HG03354 (cell line): Measurements from ENCODE around the gene MACROD2.

Experiments
- ATAC-seq: cut with Tn5 transposase; IDR thresholded peaks from one replicate; pipeline ENCODE4 v1.9.1; 2021; ENCODE audit warnings: mild to moderate bottlenecking; ENCODE audit not compliant: unreplicated experiment, poor library complexity, severe bottlenecking

The MACROD2 gene

DNA sequence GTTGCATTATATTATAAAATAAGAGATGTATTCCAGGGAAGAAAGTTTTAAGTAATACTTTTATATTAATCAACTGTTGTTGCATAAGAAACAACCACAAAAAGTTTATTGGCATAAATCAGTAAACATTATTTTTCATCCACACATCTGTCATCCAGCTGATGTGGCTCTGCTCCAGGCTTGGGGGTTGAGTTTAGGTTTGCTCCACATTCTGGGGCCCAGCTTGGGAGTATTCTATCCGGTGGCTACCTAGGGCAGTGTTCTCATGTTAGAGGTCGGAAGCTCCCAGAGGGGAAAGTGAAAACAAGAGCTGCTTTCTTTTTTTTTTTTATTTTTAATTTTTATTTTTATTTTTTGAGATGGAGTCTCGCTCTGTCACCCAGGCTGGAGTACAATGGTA, 1070.5 kb downstream of the MACROD2 start:
- no peak for ATAC-seq

DNA sequence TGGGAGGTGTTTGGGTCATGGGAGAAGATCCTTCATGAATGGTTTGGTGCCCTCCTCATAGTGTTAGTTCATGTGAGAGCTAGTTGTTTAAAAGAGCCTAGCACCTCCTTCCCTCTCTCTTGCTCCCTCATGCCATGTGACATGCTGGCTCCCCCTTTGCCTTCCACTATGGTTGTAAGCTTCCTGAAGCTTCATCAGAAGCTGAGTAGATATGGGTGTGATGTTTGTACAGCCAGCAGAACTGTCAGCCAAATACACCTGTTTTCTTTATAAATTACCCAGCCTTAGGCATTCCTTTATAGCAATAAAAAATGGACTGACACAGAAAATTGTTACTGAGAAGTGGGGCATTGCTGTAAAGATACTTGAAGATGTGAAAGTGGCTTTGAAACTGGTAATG, 1073.2 kb downstream of the MACROD2 start:
- ATAC-seq: no peak

DNA sequence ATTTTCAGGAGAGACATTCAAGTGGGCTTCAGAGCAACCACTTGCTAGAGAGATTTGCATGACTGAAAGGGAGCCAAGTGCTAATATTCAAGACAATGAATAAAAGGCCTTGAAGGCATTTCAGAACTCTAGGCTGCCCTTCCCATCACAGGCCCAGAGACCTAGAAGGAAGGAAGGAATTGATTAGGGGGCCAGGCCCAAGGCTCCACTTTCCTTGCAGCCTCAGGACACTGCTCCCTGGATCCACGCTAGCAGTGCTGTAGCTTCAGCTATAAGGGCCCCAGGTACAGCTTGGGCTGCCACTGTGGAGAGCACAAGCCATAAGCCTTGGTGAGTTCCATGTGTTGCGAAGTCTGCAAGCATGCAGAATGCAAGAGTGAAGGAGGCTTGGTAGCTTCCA, 1074.0 kb downstream of the MACROD2 start:
- no peak for ATAC-seq

DNA sequence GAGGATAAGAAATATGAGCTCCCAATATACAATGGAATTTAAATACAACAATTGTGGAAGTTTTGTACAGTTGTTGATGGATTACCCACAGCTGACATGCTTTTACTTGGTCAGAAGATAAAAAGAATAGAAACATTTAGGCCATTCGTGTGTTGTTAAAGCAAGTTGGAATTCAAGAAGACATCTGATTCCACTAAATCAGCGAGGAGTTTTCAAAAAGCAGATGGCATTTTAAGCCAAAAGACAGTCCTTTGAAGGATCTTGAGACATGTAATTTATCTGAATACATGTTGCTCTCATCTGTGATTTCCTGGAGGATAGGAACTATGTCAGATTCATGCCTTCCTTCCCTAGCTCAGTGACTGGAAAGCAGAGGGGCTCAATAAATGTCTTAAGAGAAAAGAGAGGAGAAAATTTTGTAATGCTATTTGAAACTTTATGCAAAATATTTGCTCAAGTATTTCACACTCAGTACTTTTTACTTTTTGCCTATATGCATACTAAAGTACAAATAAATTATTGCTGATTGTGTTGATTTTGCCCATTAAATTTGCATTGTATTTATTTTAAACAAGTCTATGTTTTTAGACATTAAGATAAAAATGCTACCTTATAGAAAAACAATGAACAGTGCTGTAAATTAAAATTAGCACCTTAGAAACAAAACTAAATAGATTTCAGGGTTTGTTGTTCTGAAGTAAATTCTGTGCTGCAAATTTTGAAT, 1075.9 kb downstream of the MACROD2 start:
- ATAC-seq: no peak

DNA sequence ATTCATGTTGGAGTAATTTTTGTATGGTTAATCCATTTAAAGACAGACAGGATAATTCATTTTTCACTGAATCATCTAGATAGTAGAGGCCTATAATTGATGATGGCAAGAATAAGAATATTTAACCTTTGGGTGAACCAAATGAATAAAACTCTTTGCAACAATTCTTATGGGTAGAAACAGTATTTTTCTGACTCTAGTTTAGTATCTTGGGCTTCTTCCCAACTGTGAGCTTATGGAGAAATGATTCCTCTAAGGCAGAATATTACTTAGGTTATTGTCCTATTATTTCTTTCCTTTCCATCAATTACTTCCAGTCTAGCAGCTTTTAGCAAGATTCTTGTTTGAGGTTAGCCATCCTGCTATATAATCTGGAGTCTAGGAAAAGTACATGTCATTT, 1077.0 kb downstream of the MACROD2 start:
- ATAC-seq: no peak

DNA sequence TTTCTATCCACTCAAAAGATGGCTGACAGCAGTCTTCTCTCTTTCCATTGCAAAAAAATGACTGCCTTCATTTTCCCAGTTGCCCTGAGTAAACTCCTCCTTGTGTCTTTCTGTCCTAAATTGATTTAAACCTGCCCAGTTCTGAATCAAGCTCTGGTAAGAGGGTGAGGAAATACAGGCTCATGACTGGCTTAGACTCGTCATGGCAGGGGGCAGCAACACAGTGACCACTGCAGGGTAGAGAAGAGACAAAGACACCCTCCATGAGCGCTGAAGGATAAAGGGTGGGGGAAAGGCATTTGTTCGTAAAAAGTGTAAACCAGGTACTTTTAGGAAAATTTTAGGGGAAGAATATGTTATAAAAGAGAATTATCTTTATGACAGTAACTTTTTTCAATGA, 1080.3 kb downstream of the MACROD2 start:
- ATAC-seq: no peak

DNA sequence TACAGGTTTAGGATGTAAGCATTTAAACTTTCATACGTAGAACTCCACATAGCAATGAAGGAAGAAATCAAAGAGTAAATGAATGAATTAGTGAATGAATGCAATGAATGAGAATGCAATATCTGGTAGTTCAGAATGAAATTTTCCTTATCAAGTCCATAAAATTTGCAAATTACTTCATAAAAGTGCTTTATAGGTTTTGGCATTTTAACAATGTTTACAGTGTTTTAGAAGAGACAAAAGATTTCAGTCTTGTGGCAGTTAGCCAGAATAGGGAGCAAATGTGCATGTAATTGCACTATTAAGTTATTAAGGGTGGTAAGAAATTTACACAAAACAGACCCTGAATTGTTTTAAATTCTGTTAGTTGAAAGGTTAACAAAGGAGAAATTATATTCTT, 1081.5 kb downstream of the MACROD2 start:
- ATAC-seq: no peak

DNA sequence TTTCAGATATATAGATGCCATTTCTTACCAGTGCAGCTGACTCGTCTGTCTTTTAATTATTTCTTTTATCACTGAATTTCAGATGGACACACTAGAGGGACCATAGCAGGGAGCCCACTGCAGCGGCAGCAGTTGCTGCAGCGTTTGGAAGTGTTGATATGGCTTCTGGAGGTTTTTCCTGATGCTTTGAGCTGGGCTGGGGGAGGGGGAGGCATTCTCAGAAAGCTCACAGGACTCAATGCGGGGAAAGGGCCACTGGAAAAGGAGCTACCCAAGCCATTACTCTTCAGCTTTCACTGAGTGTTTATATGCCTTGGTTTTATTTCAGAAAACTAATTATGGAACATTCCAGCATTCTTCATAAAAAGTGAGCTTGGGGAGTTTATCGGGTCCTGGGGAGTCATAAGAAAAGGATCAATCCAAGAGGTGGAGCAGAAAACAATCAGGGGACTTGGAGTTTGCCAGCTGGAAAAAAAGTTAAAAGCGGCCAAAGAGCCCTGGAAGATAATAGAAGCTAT, 1082.5 kb downstream of the MACROD2 start:
- ATAC-seq: no peak

DNA sequence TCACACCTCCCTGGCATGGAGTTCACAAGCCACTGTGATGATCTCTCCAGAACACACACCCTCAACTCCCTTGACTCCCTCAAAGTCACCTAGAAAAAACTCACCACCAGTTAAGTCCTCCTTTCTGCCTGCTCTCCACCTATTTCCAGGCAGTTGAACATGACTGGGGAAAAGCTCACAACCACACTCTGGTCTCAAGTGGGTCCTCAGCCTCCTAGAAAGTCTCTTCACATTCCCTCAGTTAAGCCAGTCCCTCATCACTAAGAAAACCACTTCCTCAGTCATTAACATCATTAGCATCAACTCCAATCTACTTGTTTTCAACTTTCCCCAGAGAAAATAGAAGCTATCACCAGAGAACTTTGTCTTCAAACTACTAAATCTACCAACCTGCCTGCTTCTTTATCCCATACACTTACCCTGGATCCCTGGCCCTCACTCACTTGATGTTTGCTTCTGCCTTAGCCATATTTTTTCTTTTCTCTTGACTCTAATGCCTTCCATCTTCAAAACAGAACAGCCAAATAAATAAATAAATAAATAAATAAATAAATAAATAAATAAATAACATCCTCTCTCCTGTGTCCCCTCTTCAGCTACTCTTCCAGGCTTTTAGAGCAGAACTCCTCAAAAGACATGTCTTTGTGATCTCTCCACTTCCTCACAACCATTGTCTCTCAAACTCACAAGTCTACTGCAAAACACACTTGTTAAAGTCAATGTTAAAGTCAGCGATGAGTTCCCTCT, 1084.5 kb downstream of the MACROD2 start:
- no peak for ATAC-seq

DNA sequence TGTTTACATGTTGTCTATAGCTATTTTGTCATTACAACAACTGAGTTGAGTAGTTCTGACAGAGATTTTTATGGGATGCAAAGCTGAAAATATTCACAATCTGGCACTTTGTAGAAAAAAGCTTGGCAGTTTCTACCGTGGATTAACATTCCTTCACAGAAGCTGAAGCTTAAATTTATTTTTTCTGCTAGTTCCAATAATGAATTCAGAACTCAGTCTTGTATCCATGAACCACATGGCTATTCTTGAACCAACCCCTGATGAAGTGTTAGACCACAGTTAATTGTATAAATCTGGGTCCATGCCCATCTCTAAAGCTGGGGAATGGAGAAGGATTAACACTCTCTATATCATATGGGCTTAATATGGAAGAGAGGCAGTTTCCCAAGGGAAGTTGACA, 1085.9 kb downstream of the MACROD2 start:
- ATAC-seq: no peak

DNA sequence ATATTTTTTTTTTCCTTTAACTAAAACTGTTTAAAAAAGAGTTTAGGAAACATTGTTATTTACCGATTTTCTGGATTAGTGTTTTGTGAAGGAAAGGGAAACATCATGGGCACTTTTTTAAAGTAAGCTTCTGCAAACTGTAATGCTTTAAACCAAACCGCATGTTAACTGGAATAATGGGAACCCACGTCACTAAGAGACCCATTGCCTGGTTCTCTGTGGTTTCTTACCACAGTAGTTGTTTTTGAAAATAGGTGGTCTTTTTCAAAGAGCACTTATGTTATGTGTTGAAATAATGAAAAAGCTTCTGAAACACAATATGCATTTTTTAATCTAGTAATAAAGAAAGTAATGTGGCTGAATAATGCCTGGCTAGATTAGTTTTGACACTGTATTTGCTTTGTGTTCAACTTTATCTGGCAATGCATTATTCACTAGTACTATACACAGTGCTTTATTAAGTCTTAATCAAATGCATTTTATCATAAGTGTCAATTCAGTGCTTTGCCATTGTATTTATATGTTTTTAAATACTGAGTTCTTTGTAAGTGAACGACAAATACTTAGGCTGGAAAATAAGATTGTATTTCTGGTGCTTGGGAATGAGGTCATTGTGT, 1096.2 kb downstream of the MACROD2 start:
- no peak for ATAC-seq

DNA sequence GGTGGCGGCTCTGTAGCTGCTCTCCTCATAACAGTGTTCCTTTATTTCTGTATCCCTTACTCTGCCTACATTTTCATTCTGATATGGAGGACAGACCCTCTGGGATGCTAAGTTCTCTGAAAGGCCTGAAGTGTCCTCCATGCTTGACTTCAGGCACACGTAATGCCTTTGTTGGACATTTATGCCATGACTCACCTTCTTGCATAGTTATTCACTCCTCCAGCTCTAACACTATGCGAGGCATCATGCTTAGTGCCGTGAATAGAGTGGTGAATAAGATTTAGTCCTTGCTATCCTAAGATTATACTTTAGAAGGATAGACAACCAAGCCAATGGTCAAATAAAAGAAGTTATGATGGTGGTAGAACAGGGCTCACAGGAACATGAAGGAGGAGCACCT, 1103.0 kb downstream of the MACROD2 start:
- no peak for ATAC-seq

DNA sequence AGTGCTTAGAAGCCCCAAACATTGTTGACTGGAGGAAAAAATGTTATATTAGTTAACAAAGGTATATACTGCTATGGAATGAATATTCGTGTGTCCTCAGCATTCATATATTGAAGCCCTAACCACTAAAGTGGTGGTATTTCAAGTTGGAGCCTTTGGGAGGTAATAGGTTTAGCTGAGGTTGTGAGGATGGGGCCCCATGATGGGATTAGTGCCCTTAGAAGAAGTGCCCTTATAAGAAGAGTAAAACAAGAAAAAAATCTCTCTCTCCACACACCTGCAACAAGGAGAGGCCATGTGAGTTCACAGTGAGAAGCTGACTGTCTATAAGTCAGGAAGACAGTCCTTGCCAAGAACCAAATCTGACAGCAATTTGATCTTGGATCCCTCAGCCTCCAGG, 1103.8 kb downstream of the MACROD2 start:
- no peak for ATAC-seq

DNA sequence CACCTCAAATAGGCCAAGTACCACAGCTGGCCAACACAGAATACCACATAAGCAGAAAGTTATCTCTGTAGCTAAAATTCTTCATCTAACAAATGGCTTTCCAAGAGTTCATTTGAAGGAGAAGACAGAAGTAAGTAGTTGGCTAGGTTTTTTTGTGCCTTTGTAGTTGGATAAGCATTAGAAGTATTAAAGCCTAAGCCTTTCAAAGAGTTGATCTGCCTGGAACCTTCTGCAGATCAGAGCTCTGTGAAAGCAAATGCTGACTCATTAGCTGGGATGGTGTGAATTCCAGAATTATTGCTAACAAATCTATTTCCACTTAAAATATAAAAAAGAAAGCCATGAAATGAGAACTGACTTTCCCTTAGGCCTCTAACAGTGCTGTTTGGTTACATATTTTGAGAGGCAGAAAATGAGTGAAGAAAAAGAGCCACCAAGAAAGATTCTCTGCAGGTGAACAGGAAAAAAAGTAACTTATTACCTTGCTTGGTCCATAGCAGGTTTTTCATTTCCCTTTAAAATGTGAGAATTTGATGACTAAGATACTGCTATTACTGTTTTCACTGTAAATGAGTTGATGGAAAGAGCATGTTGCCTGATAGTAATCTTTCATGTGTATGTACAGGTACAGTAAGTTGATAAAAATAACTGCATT, 1105.3 kb downstream of the MACROD2 start:
- peak; percentile 86 for ATAC-seq

DNA sequence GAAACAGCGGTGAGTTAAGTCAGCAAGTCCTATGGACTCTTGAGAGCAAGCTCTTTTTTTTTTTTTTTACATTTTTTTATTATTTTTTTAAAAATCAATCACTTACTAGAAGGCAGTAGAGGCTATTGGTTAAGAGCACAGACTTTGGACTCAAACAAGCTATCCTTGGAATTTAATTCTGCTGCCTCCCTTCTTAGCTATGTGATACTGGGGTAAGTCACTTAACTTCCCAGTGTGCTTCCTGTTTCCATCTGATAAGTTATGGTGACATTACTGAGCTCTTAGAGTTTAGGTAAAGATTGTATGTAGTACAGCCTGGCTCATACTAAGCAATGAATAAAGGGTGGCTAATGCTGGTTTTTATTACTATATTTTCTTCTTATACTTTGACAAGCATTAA, 1112.6 kb downstream of the MACROD2 start:
- ATAC-seq: no peak

DNA sequence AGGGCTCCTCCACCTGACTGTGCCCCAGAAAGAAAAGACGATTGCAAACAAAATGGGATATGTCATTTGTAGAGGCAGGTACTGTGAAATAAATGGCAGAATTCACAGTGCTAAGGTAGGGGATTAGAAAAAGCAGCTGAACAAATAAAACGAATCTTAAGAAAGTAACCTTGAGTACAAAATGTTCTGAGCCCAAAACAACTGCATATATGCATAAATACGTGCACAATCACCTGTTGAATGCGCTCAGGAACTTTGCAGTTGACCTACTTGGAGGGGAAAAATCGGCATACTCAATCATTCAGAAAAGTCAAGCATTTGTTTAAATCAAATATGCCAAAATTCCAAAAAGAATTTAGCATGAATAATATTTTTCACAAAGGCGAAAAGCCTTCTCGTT, 1114.2 kb downstream of the MACROD2 start:
- ATAC-seq: no peak

DNA sequence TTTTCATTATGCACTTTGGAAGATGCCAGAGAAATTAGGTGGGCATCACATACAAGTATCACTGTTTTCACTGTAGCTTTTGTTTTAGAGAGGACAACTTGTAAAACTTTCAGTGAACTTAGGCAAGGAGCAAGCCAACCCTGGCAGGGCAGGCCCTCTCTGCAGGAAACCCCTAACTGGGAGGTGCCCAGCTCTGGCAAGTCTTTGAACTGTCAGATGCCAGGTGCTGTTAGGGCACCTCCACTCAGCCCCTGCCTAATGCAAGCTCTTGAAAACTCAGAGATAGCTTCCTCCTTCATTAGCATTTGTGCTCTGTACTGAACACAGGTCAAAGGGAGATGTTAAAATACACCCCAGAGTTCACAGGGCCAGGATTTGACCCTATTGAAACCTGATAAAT, 1116.3 kb downstream of the MACROD2 start:
- no peak for ATAC-seq

DNA sequence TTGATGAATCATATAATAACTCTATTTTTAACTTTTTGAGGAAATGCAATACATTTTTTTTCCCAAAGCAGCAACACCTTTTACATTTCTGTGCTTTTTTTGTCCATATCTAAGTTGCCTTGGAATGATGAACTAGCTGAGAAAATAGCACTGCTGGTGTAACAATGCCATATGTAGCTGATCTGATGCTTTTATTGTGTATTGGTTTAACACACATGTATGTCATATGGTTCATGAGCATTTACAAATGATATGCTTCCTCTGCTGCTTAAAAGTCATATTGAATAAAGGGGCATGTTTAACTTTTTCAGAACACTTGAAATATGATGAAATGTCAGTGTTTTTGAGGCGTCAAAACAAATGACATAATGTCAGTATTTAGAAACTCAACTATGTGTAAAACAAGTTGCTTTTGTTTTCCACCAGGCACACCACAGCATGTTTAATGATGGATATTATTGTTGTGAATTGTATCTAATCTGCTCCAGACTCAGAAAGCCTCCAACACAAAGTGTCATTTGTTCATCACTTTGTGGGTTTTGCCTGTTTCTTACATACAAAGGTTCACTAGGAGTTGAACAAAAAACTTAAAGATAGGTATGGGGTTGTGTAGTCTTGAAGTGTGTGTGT, 1117.9 kb downstream of the MACROD2 start:
- no peak for ATAC-seq

DNA sequence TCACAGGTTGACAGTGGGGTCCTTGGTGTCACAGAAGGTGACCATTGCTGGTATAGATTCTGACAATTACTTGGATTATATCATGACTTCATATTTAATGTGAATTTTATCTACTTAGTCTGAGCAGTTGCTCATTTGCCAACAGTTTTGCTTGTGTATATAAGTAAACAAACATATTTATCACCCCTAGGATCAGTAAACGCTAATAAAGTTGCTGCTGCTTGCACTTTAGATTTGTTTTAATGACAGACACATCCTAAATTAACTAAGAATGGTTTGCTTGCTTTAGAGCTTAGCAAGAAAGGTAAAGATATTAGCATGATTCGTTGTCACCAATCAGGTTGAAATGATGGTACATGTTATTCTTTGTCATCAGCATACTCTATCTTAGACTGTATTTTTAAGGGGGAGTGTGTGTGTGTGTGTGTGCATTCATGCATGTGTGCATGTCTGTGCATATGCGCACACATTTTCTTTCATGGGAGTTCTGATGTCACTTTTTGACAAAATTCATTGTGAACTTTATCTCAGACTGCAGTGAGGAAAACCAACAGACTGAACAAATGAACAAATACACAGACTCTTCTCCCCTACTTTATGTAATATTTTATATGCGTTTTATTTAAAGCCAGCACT, 1124.7 kb downstream of the MACROD2 start:
- no peak for ATAC-seq
